Activated gamma-delta T cell treated with anti-CD3 and anti-CD28 coated beads, Interleukin-2, amount 50 U/mL, for 16 hours (primary cell): ENCODE results near the gene TLE2.

Experiments
- DNase-seq: peaks from one replicate; pipeline ENCODE4 v3.0.0-alpha.2; 2020; ENCODE audit warnings: low read depth

The TLE2 gene

DNA sequence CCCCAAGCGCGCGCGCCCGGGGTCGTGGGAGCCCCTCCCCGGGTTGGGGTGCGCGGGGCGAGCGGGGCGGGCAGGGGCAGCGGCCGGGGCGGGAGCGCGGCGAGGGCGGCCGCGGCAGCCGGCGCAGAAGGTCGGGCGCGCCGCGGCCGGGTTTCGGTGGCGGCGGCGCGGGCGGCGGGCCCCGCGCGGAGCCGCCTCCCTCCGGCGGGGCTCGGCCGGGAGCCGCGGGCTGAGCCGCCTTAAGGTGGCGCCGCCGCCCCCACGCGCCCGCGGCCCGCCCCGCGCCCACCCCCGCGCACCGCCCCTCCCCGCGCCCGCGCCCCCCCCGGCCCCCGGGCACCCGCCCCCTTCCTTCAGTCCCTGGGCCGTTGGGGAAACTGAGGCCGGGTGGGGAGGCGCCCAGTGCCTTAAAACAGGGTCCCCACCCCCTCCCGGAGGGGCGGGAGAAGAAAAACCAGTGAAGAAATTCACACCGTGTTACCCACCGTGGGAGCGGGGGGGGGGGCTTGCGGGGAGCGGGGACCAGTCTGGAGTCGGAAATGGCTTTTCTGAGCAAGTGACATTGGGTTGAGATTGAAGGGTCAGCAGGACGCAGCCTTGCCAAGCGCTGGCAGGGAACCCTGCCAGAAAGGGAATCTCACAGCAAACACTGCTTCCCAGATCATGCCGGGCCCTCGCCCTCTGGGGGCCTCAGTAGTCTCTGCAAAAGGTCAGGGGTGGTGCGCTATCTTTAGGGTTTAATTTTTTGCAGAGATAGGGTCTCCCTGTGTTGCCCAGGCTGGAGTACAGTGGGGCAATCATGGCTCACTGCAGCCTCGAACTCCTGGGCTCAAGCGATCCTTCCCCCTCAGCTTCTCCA, at the start of gene TLE2:
TSS of gene TLE2 (minus strand) at position 216 of the 859 bp plus-strand sequence. CDS start 376 bp downstream, outside the sequence.
- DNase-seq = no peak

DNA sequence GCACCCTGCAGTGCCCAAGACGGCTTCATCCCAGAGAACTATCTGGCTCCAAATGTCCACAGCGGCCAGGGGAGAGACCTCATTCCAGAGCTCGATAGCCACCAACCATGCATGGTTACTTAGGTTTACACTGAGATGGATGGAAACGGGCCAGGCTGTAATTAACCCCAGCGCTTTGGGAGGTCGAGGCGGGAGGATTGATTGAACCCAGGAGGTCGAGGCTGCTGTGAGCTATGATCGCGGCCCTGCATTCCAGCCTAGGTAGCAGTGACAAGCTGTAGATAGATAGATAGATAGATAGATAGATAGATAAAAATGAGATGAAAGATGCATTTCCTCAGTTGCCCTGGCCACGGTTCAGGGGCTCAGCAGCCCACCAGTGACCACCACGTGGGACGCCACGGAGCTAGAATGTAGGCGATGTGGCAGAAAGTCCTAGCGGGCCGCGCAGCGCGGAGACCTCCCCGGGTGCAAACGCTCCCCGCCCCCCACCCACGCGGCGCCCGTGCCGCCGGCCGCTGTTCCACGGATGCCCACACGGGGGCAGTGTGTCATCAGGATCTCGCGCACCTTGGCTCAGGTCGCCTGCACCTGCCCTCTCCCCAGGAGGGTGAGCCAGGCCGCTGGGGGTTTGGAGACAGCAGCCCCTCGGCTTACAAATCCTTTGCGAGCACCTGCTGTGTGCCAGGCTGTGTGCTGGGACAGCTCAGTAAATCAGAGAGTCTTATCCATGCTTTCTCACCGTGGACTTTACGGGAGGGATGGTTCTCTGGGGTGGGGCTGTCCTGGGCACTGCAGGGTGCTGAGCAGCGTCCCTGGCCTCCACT, 46.7 kb upstream of the TLE2 start:
- DNase-seq = peak; percentile 69

DNA sequence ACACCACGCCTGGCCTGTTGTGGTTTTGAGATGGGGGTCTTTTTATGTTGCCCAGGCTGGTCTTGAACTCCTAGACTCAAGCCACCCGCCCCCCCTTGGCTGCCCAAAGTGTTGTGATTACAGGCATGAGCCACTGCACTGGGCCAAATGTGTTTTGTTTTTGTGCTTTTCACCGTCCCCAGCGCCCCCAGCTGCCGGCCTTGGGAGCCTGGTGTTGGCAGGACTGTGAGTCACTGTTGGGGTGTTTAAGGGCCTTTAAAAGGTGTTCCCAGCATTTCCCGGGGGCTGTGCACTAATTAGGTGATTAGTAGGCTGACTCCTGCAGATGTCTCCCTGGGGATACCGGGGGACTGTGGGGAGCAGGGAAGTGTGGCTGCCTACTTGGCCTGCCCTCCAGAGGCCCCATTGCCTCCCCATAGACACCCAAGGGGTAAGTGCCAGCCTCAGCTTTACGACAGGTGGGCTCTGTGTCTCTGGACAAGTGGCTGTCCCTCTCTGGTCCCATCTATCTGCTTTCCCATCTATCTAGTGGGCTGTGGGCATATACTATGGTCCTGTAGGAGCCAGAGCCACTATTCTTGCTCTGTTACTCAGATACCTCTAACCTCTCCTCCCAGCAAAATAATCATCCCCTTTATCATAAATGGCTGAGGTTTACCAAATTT, 45.0 kb upstream of the TLE2 start:
- no peak for DNase-seq

DNA sequence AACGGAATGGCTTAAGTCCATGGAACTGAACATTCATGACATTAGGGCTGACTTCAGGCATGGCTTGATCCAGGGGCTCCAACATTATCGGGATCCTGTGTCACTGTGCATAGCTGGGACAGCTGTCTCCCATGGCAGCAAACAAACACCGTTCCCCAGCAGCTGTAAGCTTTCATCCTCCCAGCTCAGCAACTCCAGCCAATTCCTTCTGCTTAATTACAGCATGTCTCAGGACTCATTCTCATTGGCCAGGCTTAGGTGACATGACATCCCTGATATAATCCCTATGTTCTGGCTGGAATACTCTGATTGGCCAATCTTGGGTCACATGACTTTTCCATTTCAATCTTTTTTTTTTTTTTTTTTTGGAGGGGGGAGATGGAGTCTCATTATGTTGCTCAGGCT, 44.1 kb upstream of the TLE2 start:
- DNase-seq = no peak

DNA sequence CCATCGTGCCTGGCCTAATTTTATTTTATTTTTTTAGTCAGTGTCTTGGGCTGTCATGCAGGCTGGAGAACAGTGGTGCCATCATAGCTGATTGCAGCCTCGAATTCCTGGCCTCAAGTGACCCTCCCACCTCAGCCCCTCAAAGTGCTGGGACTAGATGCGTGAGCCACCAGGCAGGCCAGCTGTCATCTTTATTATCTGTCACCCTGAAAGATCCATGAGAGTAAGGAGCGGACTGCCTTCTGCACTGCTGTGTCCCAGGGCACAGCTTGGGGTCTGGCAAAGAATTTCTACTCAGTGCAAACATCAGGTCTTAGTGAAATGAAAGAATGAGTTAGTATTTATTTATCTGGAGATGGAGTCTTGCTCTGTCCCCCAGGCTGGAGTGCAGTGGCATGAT, 42.7 kb upstream of the TLE2 start:
- no peak for DNase-seq

DNA sequence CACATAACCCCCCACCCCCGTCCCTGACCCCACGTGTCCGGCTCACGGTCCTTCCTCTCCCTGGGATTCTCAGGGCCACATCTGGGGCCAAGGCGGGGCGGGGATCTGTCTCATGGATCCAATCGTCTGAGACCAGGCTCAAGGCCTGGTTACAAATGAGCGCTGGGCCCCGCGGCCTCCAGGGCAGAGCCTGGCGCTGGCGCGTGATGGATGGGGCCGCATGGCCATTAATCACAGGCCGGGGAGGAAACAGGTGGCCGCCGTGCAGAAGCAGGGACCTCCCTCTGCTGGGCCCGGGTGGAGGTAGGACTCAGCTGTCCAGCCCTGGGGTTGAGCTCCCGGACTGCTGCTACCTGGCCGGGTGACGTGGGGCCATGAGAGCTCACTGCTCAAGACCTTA, 39.0 kb upstream of the TLE2 start:
- no peak for DNase-seq

DNA sequence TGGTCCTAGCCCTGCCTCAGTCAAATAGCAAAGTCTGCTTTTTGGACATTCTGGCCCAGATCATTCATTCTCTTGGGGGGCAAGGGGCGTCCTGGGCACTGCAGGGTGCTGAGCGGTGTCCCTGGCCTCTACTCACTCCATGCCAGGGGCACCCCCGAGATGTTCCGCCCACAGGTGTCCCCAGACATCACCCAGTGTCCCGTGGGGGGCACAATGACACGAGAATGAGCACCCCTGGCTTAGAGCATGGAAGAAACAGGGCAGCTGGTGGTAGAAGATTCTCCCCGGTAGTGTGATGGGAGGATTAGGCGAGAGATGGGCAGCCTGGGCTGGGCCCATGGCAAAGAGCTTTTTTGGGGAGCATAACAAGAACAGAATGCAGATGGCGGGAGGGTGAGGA, 38.5 kb upstream of the TLE2 start:
- no peak for DNase-seq

DNA sequence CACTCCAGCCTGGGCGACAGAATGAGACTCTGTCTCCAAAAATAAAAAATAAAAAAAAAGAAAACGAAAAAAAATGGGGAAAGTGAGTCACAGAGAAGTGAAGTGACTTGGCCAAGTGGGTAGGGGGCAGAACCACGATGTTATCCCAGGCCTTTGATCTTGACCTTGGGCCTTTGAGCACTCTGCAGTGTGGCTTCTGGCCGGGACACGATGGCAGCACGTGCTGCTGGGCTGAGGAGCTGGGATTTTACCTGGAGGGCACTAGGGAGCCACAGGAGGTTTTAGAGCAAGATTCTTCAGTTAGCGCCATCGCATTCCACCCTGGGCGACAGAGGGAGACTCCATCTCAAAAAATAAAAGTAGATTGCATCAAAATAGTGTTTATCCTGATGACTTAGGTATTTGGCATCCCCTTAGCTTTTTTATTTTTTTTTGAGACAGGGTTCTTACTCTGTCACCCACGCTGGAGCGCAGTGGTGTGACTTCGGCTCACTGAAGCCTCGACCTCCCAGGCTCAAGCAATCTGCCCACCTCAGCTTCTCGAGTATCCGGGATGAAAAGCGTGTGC, 37.5 kb upstream of the TLE2 start:
- no peak for DNase-seq

DNA sequence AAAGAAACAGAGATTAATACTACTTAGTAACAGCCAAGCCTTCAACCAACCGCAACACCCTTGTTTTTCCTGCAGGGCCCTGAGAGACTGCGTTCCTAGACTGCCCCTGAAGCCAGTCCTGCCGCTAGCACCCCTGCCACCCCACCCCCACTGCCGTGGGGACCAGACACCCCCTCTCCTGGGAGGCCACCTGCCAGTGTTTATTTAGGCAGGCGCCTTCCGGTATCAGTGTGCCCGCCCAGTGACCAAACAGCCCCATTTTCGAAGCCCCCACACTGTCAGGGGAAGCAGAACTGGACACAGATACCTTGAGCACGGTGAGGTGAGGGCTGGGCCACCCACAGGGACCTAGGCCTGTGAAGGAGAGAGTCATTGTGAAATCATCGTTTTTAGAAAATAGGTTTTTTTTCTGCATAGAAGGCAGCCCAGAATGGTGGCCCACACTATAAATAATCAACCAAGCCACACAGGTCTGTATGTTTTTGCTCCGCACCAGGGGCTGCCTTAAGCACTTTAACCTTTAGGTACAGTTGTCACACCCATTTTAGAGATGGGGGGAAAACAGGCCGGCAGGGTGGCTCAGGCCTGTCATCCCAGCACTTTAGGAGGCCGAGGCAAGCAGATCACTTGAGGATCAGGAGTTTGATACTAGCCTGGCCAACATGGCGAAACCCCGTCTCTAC, 36.7 kb upstream of the TLE2 start:
- no peak for DNase-seq

DNA sequence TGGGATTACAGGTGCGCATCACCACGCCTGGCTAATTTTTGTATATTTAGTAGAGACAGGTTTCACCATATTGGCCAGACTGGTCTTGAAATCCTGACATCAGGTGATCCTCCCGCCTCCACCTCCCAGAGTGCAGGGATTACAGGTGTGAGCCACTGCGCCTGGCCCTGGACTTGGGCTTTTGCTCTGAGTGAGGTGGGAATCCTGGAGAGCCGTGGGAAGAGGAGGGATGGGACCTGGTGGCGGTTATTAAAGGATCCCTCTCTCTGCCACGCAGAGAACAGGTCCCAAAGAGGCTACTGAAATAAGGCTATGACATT, 34.9 kb upstream of the TLE2 start:
- DNase-seq = no peak

DNA sequence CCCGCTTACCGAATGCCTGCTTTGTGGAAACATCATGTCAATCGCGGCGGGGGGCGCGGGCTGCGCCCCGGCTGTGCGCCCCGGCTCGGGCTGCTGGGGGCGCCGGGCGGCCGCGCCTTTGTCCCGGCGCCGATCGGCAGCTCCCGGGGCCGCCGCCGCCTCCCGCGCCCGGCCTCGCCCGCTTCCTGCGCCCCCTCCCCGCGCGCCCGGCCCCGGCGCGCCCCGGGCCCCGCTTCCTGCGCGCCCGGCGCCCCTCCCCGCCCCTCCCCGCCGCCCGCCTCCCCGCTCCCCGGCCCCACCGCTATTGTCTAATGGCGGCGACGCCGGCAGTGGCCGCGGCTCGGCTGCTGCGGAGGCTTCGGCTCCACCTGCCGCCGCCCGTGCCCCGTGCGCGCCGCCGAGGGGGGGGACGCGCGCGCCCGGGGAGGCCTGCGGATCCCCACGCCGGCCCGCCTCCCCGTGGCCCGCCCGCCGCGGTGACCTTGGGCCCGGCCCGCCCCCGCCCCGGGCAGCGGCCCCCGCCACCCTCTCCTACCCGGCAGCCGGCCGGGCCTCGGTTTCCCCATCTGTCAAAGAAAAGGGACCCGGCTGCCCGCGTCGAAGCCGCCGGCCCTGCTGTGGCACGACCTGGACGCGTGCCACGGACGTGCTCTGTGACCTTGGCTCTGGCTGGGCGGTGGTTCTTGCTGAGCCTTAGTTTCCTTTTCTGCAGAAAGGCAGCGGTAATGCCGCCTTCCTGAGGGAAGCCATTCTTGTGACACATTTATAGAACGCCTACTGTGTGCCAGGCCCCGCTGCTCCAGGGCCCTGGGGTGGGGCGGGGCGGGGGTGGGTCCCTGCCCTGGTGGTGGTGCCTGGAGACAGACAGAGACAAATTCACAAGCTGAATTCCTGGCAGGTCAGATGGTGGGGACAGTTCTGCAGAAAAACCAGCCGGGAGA, 33.4 kb upstream of the TLE2 start, which contains the start of gene TLE5:
TSS of gene TLE5 (minus strand) at position 331 of the 941 bp plus-strand sequence. CDS start at position 36, 295 bp downstream.
- DNase-seq = peak; percentile 51

DNA sequence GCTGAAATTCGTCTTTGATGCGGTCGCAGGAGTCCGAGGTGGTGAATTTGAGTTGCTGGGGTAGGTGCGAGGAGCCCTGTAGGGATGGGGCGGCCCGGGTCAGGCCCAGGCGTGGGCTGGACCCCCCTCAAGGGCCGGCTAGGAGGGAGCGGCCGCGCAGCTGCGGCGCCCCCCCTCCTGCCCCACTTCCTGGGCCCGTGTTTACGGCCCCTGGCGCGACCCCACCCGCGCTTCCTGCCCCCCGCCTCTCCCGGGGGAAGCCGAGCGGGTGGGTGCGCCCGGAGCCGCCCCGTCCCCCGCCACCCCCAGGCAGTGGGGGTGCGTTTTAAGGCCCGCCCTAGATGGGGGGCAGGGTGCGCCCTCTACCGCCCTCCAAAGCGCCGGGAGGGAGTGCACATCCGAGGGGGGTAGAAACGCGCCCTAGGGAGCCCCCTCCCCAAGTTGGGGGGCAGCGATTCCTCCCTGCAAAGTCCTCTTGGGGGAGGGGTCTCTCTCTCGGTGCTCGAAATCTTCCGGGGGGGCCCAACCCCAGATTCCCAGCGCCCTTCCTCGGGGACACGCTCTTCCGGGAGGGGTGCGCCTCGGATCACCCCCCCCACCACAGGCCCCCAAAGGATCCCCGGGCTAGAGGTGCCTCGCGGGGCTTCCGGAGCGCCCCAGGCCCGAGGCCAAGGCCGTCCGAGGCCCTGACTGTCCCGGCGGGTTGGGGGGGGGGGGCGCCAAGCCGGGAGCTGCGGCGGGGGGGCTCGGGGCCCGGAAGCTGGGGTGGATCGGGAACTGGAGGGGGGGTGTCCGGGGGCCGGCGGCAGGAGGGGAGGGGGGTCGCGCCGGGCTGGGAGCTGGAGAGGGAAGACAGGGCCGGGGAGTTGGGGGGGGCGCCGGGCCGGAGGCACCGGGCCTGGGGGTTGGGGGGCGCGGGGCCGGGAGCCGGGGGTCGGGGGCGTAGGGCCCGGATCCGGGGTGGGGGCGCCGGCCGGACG, 32.4 kb upstream of the TLE2 start:
- peak; percentile 58 for DNase-seq

DNA sequence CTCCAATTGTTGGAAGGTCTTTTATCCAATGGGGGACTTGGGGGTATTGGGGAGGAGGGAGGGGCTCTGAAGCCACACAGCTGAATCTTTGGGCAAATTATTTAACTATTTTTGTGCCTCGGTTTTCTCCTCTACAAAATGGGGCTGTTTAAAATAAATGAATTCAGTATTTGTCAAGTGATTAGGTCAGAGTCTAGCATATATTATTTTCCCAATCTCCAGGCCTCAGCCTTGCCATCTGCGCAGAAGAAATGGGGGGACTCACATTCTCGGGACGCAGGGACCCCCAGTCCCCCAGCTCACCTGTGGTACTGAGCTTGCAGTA, 31.7 kb upstream of the TLE2 start:
- no peak for DNase-seq

DNA sequence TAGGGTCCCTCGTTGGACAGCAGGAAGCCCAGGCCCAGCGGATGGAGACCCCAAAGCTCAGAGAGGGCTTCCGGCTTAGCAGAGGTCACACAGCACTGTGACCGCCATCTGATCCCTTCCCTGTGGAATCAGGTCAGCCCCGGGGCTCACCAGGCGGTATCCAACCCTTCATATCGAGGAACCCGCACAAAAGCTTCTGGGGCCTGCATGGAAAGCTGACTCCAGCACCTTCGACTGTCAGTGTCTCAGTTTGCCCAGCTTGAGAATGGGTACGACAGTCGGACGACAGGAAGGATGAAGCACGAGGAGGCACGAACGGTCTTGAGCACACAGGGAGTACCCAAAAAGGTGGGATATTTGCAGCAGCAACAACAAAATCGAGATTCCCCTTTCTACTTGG, 30.6 kb upstream of the TLE2 start:
- no peak for DNase-seq

DNA sequence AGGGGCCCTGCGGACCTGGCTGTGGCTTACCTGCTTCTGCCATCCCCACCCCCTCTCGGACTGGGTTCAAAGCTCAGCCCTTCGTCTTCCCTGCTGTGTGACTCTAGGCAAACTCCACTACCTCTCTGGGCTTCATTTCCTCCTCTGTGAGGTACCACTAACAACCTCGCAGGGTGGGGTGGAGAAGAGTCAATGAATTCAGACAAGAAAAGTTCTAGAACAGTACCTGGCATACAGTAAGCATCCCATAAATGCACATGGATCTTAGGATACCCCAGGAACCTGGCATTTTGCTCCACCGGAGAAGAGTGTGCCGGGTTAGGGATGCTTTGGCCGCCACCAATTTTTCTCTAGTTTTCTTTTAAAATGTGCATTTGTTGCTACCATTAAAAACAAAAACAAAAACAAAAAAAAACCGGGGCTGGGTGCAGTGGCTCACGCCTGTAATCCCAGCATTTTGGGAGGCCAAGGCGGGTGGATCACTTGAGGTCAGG, 29.8 kb upstream of the TLE2 start:
- DNase-seq = no peak

DNA sequence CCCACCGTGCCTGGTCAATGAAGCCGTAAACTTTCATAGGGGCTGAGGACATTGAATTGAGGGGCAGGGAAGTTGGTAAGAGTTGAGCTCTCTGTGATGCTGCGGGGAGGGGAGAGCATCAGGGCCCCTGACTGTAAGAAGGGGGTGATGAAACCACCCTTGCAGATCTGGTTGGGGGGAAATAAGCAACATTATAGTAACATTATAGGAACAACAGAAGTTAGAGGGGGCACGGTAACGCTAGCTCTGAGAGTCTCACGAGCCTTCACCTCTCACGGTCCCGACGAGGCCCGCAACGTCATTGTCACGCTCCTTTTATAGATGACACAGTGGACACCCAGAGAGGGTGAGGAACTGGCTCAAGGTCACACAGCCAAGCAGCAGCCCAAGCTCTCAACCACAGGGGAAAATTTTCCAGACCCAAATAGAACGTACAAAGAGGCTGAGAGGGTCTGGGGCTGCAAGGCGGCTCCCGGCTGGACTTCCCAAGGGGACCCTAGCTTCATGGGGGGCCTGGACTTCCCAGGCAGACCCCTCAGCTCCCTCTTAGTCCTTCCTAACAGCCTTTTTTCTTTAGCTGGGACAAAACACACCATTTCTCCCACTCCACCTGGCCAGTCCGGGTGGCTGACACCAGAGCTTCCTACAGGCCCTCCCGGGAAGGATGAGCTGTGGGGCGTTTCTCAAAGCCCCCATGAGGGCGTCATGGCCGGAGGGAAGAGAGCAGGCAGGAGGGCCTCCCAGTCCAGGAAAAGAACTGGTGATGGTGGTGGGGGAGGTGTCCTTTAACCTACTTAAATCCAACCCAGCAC, 29.1 kb upstream of the TLE2 start:
- DNase-seq = no peak

DNA sequence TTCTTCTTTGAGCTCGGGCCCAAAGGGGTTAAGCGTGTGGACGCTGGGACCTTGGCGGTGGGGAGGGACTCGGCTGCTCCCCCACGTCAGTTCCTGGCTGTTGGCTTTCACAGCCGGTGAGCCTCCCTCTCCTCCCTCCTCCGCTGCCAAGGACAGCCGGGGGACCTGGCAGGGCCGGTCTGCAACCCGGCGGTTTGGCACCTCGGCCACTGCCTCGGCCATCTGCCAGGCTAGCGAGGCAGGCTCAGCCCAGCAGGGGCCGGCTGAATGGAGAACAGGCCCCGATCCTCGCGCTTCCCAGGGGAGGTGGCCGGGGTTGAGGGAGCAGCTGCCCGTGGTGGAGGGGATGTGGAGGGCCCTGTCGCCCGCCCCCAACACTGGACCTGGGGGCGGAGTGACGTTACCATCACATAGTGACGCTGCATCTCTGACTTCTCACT, 28.2 kb upstream of the TLE2 start:
- no peak for DNase-seq

DNA sequence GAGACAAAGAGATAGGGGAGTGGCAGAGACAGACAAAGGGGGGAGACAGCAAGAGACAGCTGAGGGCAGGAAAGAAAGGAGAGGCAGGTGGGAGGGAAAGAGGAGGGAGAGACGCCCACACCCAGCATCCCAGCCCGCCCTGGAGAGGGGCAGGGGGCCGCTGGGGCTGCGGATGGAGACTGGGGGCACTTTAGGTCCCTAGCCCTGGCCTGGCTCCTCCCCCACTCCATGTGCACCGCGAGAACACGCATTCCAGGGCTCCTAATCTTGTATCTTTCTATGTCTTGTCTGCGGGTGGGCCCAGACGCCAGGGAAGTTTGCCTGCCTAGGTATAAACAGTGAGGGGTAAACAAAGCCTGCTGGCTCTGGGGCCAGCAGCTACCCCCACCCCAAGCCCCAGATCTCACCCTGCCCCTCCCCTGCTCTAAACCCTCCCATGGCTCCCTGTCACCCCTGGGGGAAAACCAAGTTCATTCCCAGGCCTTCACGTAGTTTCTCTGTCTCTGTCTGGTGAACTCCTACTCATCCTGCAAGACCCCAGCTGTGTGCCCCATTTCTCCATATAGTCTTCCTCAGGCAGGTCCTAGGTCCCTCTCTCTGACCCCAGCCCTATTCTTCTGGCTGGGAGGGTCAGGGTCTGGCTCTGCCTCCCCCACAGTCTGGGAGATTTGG, 27.5 kb upstream of the TLE2 start:
- no peak for DNase-seq
